Measurements from ENCODE around the gene MFAP3L.

DNA sequence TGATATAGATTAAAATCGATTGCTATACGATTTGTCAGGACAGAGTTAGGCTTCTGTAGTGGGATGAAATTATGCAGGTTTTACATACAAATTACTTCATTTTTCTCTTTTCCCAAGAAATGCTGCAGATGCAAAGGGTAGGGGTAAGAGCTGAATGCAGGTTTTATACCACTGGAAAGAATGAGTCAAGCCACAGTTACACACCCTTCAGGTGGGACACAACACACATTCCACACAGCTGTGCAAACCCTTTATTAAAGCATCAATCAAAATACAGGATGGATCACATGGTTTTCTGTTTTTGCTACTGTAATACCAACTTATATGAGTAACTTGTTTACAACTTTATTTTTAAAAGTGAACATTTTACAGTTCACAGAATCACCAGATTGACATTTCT, 39.8 kb downstream of the MFAP3L start:
- TF ChIP-seq, protein P1, sequence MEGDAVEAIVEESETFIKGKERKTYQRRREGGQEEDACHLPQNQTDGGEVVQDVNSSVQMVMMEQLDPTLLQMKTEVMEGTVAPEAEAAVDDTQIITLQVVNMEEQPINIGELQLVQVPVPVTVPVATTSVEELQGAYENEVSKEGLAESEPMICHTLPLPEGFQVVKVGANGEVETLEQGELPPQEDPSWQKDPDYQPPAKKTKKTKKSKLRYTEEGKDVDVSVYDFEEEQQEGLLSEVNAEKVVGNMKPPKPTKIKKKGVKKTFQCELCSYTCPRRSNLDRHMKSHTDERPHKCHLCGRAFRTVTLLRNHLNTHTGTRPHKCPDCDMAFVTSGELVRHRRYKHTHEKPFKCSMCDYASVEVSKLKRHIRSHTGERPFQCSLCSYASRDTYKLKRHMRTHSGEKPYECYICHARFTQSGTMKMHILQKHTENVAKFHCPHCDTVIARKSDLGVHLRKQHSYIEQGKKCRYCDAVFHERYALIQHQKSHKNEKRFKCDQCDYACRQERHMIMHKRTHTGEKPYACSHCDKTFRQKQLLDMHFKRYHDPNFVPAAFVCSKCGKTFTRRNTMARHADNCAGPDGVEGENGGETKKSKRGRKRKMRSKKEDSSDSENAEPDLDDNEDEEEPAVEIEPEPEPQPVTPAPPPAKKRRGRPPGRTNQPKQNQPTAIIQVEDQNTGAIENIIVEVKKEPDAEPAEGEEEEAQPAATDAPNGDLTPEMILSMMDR (IDR thresholded peaks at IDR 0.05), result no peak
- no peak for TF ChIP-seq POLR2AphosphoS5 (IDR thresholded peaks at IDR 0.05; ENCODE audit: low read depth, low read length)
